ENCODE results near the gene HOXC4. TPM values are rescaled to one million over a fixed set of nuclear protein-coding genes. Genes with fewer than 3 reads are reported as not detected.

HOXC4 gene
- total RNA-seq, 4 donors from 2014 or later, result 0.83 to 3.6 (median 2.5) TPM

DNA sequence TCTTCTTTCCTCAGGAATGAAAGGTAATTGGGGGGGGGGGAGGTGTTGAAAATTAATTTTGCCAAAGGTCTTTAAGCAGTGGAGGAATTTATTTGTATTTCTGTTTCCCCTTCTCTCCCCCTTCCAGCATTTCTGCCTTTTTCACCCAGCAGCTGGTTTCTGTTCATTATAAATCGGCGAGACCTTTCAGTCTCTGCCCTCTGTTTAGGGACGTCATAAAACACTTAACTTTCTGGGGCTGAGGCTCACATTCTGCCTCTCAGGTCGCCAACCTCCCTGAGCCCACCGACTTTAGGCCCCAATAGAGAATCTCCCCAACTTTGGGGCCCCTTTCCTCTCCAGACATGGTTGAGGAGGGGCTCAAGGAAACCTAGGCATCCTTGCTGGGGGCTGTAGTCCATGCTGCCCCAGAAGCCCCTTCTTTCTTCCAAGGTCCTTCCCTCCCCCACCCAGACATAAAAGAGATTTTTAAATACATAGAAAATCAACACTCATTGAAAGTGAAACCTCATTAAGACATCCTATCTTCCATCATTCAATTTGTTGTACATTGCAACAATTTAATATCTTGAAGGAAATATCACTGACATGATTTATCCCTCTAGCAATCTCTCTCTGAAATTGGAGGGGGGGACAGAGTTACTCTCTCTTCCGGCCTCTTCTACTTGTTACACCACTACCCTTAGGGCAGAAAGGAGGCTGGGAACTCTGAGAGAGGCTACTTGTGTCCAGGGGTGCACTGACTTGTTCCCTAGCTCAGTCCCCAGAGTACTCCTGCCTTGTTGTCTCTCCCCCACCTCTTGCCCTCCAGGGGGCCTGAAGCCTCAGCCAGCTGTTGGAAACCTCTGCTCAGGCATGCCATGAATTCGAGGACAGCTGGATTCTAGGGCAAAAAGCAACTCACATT is 27.9 kb upstream of the HOXC4 start:
- H3K27me3 ChIP-seq, result peaks cover 0 to 100% (median 72%) of the 10 kb centered on the region in 4 donors
- no peak overlapping the region for H3K4me3 ChIP-seq
- no peak overlapping the region for H3K27ac ChIP-seq (replicated peaks in 1 of 4)
- no peaks in the 10 kb centered on the region for H3K9me3 ChIP-seq
- intact Hi-C loops (cut with DNase I), result no loop called here
- peaks cover under 1 to 20% (median 13%) of the 10 kb centered on the region in 4 donors for H3K4me1 ChIP-seq
- H3K36me3 ChIP-seq, result no peaks in the 10 kb centered on the region
- 29% methylated on average over 7 of the region's 7 CpGs for WGBS
- no peak for DNase-seq (ENCODE audit: extremely low spot score)
- TF ChIP-seq POLR2A (IDR thresholded peaks at IDR 0.05; ENCODE audit: low read depth) (no peak), EP300 (IDR thresholded peaks at IDR 0.05) (no peak)

- intact Hi-C loops (cut with DNase I), result no loop called here
- Histone ChIP-seq H3K9me3 (no peaks in the 10 kb centered on the region), H3K4me1 (peaks cover 5 to 20% (median 15%) of the 10 kb centered on the region in 4 donors), H3K27ac (replicated peaks in 1 of 4) (no peak overlapping the region), H3K36me3 (no peaks in the 10 kb centered on the region), H3K4me3 (no peak overlapping the region), H3K27me3 (peaks cover 0 to 100% (median 72%) of the 10 kb centered on the region in 4 donors)
- no peak for DNase-seq (ENCODE audit: extremely low spot score)
- 22% methylated on average over 22 of the region's 22 CpGs for WGBS
- TF ChIP-seq POLR2AphosphoS5 (IDR thresholded peaks at IDR 0.05), result no peak
- TF ChIP-seq CTCF (IDR thresholded peaks at IDR 0.05), result no peak
- no peak for TF ChIP-seq EP300 (IDR thresholded peaks at IDR 0.05)
- no peak for TF ChIP-seq POLR2A (IDR thresholded peaks at IDR 0.05; ENCODE audit: low read depth)
These were observed 26.8 kb upstream of the HOXC4 start for GRCh38 chr12:54026640-54027441.

- Histone ChIP-seq H3K27me3 (peaks cover 0 to 100% (median 69%) of the 10 kb centered on the region in 4 donors), H3K9me3 (no peaks in the 10 kb centered on the region), H3K36me3 (no peaks in the 10 kb centered on the region), H3K27ac (replicated peaks in 1 of 4) (no peak overlapping the region), H3K4me1 (peaks cover 5 to 22% (median 15%) of the 10 kb centered on the region in 4 donors), H3K4me3 (no peak overlapping the region)
- 51% methylated on average over 3 of the region's 3 CpGs for WGBS
- no peak for DNase-seq (ENCODE audit: extremely low spot score)
- no peak for TF ChIP-seq POLR2A (IDR thresholded peaks at IDR 0.05; ENCODE audit: low read depth)
- TF ChIP-seq EP300 (IDR thresholded peaks at IDR 0.05), result no peak
- TF ChIP-seq CTCF (IDR thresholded peaks at IDR 0.05), result no peak
- TF ChIP-seq POLR2AphosphoS5 (IDR thresholded peaks at IDR 0.05), result no peak
- intact Hi-C loops (cut with DNase I), result no loop called here
These were observed 26.2 kb upstream of the HOXC4 start for GRCh38 chr12:54027442-54027786.

GRCh38 chr12:54028314-54029201 is 25.1 kb upstream of the HOXC4 start, which contains the start of gene HOXC6:
Gene HOXC6, plus strand, starts transcription at chr12:54028440. Its CDS starts 82 bp downstream, at chr12:54028522.
- Histone ChIP-seq H3K4me3 (peak within 1 kb of the TSS; percentile 27 to 36 (median 32)), H3K27ac (replicated peaks in 1 of 4) (no peak within 1 kb of the TSS), H3K4me1 (peaks cover 5 to 33% (median 19%) of the 10 kb centered on the region in 4 donors), H3K27me3 (peaks cover 0 to 99% (median 67%) of the 10 kb centered on the region in 4 donors), H3K9me3 (no peaks in the 10 kb centered on the region), H3K36me3 (no peaks in the 10 kb centered on the region)
- WGBS, result 11% methylated on average over 36 of the region's 36 CpGs
- no peak for DNase-seq (ENCODE audit: extremely low spot score)
- intact Hi-C loops (cut with DNase I), result no loop called here
- TF ChIP-seq CTCF (IDR thresholded peaks at IDR 0.05), result no peak
- TF ChIP-seq POLR2AphosphoS5 (IDR thresholded peaks at IDR 0.05), result peak in 1 of 2 donors; percentile 5
